ENCODE results near the gene UFD1.
A peak's percentile ranks its signal among the peaks of the same experiment; 100 is the strongest.

UFD1 gene

DNA sequence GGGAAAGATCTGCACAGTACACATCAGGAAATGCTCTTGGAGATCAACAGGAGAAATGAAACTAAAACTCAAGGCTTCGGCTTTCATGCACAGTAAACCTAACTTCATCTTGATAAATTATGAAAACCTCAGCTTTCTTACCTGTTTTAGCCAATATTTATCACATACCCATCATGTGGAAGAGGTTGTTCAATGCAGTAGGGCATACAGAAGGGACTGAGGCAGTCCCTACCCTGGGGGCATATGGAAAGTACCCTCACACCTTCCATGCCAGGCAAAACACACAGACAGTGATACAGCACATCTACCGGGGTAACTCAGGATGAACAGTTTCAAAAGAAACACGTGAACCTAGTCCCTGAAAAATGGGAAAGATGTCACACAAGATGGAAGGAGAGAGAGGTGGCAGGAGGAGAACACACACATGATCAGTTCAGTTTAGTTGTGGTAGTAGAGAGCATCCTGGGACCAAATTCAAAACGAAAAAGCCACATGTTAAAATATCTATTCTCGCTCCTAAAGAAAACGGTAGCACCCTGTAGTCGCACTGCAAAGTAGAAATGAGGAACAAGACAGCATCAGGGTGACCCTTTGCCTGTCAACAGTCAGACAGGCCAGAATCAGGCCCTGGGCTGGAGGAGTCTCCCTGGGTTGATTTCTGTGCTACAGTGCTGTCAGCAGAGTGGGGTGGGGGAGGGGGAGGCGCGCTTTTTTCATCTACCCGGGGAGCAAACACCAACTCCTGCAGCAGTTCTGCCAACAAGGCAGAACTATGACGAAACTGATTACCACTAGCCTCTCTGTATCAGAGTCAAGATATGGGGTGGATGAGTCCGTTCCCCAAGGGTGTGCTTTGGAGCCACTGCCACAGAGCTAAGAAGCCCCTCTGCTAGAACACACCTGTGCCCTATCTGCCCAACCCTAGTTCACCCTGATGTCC is 48.8 kb downstream of the UFD1 start:
- DNase-seq (ENCODE audit: low read depth in 2 of 2), result peak; percentile 19 to 21

DNA sequence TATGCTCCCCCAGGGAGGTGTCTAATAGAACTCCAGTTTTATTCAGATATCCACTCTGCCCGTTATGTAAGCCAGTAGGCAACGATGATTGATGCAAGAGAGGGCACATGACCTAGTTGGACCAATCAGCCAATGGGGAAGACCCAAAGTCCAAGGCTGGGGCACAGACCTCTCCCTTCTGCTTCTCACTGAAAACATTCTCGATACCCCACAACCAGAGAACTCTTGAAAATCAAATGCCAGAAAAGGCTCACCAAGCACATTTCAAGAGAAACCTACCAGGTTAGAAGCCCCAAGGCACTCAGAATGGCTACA is 54.9 kb downstream of the UFD1 start:
- no peak for DNase-seq (ENCODE audit: low read depth in 2 of 2)

DNA sequence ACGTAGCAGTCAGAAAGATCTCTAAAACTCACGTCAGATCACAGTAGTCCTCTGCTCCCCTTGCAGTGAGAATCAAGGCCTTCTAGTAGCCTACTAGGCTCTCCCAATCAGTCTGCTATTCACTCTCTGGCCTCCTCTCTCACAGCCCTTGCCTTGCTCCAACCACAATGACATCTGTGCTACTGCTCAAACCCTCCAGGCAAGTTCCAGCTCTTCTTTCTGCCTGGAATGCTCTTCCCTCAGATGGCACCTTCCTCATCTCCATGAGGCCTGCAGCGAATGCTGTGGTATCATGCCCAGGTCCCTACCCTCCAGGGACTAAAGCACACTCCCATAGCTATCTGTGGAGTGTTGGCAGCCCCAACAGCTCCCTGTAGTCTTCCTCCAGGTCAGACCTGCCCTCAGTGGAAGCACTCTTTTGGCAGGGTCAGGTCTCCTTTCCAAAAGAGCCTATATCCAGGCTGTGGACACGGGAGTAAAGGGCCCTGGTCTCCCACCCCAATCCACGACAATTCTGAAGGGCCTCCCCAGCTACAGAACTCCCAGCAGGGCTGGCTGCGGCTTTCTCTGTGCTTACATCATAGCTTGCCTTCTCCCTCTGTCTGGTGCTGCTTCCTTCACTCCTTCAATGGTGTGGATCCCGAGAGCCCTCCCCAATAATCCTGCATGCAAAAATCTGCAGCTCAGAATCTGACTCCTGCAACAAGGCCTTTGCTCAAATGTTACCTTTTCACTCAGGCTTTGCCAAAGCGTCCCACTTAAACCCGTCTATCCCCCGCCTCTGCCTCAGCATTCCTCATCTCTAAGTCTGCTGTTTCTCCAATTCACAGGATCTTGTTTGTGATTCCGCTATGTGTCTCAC is 56.3 kb downstream of the UFD1 start:
- no peak for DNase-seq (ENCODE audit: low read depth in 2 of 2)

DNA sequence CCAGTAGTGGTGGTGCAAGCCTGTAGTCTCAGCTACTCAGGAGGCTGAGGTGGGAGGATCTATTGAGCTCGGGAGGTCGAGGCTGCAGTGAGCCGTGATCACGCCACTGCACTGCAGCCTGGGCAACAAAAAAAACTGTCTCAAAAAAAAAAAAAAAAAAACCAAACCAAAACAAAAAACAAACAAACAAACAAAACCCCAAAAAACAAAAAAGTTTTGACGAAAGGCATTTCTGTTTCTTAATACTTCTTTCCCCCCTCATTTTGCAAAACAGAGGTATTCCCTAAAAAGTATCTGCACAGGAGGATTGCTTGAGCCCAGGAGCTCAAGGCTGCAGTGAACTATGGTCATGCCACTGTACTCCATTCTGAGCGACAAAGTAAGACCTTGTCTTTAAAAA is 58.7 kb downstream of the UFD1 start:
- no peak for DNase-seq (ENCODE audit: low read depth in 2 of 2)

DNA sequence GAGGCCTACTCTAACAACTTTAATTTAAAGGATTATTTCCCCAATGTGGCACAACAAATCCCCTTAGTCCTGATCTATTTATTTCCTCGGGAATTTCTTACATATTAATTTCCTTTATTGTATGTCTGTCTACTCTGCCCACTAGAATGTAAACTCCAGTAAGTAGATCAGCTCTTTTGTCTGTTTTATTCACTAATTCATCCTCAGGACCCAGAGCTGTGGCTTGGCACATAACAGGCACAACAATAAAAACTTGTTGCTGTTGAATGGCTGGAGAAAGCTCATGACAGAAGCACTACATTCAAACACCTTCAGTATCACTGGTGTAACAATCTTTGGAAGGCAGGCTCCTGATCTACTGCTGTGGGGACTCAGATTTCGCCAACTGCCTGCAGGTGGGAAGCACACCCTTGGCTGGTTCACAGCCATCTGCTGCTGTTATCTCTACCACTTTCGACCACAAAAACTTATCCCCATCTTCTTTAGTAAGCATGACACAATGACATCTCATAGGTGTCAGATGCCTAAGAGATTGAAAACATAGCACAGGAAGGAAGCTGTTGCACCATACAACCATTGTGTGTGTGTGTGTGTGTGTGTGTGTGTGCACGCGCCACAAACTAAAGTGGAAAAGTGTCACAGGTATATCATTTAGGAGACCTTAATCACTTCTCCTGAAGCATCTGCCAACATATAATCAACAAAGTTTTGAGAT is 59.4 kb downstream of the UFD1 start:
- DNase-seq (ENCODE audit: low read depth in 2 of 2), result no peak

DNA sequence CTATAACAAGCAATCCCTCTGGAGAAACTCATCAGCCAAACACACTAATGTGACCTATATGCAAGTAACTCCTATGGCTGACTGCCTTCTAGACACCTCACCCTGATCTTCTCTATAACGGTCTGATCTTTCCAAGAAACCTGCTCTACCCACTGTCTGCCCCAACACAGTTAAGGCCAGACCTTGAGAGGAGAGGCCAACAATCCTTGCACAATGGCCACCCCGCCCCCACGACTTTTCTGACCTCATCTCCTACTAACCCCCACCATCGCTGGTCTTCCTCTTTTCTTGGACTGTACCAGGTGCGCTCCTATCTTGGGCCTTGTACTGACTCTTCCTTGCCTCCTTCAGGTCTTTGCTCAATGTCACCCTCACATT is 59.9 kb downstream of the UFD1 start:
- no peak for DNase-seq (ENCODE audit: low read depth in 2 of 2)

DNA sequence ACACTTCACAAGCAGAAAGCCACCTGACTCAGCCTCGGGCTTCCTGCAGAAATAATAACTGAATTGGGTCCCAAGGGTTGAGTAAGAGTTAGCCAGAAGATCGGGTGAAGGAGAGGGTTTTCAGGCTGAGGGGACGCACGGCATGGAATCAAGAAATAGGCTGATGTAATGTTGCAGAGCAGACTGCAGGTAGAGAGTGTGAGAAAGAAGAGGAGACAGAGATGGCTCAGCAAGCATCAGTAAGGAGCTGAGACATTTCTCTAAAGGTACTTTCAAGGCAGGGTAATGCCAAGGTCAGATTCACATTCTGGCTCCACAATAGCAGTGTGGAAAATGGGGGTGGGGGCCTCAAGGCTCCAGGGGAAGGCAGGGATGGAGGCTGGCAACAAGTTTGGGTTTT is 66.1 kb downstream of the UFD1 start:
- no peak for DNase-seq (ENCODE audit: low read depth in 2 of 2)

DNA sequence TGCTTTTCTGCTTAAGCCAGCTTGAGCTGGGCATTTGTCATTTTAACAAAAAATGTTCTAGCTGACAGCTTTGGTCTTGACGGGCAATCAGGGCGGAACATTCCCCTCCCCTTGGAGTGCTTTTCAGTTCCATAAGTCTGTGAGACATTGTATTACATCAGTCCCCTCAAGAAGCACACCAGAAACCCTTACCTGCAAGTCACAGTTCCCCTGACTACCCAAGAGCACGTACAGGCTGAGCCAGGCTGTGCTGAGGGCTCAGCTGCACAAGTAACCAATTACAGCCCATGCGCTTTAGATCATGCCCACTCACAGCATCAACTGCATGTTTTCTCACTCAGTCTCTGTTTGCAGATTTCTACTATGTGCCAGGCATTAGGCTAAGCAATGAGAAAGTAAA is 66.5 kb downstream of the UFD1 start:
- DNase-seq (ENCODE audit: low read depth in 2 of 2), result no peak

DNA sequence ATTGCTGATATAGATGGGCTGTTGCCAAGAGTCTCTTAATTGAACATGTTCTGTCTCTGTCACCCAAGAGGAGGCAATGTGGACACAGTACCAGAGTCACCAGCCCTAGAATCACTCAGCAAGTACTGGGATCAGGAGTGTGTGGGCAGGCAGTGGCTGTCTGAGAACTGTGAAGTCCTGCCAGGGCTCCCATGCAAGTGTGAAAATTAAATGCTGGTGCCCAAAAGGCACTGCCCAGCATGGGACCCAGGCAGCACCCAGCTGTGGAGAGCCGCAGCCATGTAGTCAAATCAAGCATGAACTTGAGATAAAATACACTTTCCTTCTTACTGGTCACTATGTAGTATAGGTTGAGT is 67.3 kb downstream of the UFD1 start:
- DNase-seq (ENCODE audit: low read depth in 2 of 2), result no peak

DNA sequence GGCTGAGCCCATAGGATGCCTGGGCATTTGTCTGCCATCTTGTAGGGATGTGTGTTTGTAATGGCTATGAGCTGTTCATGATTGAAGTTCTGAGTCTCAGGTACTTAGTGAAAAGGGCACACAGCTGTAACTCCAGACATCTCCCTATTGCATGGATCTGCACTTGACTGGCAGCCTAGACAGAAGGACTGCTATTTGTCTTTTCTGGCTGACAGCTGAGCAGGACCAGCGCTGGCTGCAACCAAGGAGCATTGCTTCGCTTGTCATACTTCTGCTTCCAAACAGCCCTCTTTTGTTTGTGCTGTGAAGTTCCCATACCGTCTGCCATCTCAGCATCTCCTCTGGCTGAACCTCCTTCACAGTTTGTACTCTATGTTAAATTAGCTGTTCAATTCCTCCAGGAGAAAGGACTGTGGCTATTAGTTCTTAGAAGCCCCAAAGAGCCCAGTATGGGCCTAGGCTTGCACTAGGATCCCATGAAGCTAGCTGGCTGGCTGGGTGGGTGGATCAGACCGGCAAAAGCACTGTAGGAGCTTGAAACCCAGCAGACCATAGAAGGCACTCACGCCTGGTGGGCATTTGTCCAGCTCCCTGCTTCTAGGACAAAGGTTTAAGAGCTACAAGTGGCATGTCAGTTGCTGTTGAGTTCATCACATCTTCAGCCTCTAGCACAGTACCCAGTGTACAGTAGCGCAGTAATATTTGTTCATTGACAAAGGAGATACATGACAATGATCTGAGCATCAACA is 67.9 kb downstream of the UFD1 start:
- DNase-seq (ENCODE audit: low read depth in 2 of 2), result no peak

DNA sequence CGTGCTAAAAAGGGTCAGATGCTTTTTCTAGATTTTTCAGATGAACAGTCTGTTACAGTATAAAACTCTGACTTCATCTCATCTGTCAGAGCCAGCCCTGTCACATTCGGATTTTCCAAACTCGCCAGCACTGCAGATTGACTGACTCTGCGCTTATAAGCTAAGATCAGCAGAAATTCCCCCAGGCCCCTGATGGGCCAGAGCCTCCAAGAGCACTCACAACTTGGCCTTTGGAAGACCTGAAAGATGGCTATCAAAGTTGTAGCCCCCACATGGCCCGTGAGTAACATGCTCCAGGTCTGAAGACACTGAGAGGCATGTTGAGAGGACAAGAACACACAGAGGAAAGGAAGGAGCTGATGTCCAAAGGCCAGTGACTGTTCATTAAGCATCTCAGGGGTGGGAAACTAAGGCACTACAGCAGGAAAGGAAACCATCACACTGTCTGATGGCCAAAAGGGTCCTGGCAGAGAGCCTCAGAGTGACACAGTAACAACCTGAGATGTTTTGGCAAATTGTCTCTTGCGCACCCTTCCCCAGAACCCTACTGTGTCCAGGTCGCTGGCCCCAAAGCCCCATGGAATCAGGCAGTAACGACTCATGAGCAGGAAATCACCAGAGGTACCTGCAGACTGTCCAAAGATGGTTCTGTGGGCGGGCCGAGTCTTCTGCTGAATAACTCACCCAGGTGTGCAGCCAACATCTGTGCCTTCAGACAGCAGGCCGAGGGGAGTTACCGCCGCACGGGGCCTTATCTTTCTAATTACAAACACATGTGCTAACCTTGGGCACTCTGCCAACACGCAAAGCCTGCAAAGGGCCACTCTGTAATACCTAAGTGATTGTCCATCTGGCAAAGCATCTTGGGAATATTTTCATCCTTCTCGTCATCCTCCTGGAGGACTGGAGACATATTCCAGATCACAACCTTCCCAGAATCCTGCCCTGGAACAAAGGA is 71.1 kb downstream of the UFD1 start:
- DNase-seq (ENCODE audit: low read depth in 2 of 2), result peak; percentile 20

DNA sequence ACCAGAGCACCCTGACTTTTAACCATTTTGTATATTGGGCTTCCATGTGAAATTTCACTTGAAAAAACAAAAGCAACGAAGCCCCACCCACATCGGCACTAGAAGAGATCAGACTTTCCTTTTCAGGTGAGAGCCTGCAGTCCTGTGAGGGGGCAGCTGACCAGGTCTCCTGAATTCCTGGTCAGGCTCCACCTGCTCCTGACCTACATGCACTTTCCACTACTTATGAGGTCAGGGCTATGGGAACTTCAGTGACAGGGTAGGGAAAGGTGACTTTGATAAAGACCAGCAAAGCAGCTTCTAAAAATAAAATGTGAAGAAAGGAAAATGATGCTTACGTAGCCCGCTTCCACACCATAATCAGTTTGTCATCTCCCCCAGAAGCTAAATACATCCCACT is 72.1 kb downstream of the UFD1 start:
- no peak for DNase-seq (ENCODE audit: low read depth in 2 of 2)

DNA sequence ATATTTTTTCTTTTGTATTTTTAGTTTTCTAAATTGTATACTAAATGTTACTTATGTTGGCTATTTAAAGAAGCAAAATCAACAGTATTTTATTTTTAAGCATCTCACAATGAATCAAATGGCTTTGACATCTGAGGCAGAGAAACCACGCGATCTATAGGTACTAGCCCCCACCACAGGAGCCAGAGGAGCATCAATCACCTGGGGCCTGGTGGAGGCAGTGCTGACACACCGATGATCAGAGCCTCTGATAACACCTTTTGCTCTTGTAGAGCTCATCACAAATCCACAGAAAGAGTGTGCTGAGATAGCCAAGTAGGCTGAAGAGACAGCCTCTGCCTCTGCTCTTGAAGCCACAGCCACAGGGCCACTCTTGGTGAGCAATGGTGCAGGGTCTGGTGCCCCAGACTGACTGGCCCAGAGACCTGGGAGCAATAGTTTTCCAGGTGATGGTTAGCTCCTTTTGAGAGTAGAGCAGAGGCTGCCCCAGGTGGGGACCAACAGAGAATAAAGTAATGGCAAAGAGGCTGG is 72.6 kb downstream of the UFD1 start:
- DNase-seq (ENCODE audit: low read depth in 2 of 2), result no peak

DNA sequence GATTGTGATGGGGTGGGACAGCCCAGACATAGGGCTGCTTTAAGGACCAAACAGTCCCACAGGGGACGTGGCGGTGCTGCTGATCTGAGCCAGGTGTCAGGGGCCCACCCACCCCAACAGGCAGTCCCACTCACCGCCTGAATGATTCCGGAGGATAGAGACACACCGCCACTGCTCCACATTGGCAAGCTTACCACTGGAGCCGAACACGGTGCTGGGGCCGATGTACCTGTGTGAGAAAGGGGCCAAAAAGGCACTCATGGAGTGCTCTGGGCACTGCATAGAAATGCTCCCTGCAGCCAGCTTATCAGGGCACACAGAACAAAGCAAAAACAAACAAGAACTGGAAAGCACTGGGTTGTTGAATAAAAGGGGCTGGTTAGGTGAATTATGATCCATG is 73.3 kb downstream of the UFD1 start:
- no peak for DNase-seq (ENCODE audit: low read depth in 2 of 2)

DNA sequence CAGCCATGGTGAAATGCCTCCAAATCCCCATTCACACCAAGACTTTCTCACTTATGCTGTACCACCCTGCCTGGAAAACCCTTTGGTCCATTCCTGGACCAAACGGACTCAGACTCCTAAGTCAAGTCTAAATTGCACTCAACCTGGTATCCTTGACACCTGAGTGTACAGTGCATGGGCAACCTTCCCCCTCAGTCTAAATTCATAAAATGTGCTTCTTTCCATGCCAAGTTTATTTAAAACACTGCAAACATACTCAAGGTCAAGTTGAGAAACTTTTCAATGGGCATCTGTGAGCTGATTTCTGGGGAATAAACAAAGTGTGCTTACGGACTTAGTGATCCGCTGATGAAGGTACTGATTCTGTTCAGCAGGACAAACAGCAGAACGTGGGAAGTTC is 73.9 kb downstream of the UFD1 start:
- DNase-seq (ENCODE audit: low read depth in 2 of 2), result no peak

DNA sequence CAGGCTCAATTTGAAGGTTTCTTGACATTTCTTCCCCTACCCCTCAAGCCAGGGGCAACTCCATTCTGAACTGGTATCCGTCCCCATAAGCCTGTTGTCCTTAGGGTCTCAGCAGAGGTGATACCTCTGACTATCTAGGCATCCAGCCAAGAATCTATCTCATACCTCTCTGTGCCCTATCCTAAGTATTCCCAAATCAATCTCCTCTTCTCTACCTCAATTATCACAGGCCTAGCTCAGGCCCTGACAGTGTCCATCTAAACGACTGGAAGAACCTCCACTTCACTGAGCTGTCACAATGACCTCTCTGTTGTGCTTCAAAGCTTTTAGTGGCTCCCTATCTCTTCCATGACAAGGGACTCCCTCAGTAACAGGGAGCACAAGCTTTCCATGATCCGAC is 74.3 kb downstream of the UFD1 start:
- DNase-seq (ENCODE audit: low read depth in 2 of 2), result no peak

DNA sequence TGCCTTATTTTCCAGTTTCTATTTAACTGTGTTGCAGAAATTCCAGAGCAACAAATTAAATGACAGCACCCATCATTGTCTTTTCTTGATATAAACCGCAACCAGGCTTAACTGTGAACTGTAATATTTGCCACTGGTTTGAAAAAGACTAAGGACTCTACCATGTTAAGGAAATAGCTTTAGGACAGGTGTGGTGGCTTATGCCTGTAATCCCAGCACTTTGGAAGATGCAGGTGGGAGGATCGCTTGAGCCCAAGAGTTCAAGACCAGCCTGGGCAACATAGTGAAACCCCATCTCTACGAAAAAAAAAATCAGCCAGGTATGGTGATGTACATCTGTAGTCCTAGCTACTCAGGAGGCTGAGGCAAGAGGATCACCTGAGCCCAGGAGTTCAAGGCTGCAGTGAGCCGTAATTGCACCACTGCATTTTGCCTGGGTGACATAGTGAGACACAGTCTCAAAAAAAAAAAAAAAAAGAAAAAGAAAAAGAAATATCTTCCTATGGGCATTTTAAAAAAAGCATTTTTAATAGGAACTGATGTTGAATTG is 76.3 kb downstream of the UFD1 start:
- no peak for DNase-seq (ENCODE audit: low read depth in 2 of 2)

DNA sequence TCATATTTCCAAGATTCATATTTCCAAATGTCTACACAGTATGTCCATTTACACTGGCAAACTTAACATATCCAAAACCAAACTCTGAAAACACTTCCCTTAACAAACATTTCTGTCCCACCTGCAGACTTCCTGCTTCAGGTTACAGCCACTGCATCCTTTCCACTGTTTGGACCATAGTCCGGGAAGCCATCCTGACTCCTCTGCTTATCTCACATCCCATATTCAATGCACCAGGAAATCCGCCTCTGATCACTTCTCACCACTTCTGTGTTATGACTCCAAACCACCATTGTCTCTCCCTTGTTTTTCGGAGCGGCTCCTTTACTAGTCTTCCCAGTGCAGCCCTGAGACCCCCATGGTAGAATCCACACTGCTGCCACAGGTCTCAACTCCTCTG is 77.5 kb downstream of the UFD1 start:
- no peak for DNase-seq (ENCODE audit: low read depth in 2 of 2)

DNA sequence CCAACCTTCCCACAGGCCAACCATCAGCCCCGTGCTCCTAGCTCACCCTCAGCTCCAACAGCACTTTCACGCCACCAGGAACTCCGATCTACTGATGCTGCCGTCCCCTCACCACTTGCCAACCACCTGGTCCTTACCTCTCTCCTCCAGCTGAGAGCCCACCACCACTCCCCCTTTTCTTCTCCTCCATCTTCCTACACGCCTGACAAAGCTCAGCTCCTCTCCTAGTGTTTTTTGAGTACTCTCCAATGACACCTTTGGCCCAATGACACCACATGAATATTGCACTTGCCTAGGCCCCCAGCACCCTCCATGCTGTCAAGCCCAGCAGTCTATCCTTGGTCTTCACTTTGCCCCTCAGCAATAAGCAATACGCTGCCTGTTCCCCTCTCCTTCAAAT is 78.1 kb downstream of the UFD1 start:
- DNase-seq (ENCODE audit: low read depth in 2 of 2), result no peak
